H9 (cell line): ENCODE data around the gene ZNF618. TPM values are rescaled to one million over a fixed set of nuclear protein-coding genes. Genes with fewer than 3 reads are reported as not detected.

Experiments
- DNase-seq: peaks from one replicate; pipeline ENCODE4 v3.0.0-alpha.2; 2017
- H2AFZ ChIP-seq: one replicate; pipeline ENCODE4 v1.6.1; 2013; ENCODE audit warnings: mild to moderate bottlenecking, low read length, control low read depth, moderate library complexity
- H2AK5ac ChIP-seq: 2 replicates; pipeline ENCODE4 v1.6.1; 2013; ENCODE audit warnings: low read length, control low read depth, mixed read lengths; ENCODE audit not compliant: insufficient read length
- H2BK120ac ChIP-seq: one replicate; pipeline ENCODE4 v1.6.1; 2013; ENCODE audit warnings: low read depth, mild to moderate bottlenecking, low read length, control low read depth, inconsistent platforms; ENCODE audit not compliant: poor library complexity, severe bottlenecking
- H2BK12ac ChIP-seq: 2 replicates; pipeline ENCODE4 v1.6.1; 2013; ENCODE audit warnings: low read length, control low read depth, mixed read lengths, low read depth; ENCODE audit not compliant: insufficient read length
- H2BK15ac ChIP-seq: 2 replicates; pipeline ENCODE4 v1.6.1; 2013; ENCODE audit warnings: low read depth, low read length, control low read depth
- H2BK20ac ChIP-seq: one replicate; pipeline ENCODE4 v1.6.1; 2013; ENCODE audit warnings: low read depth, mild to moderate bottlenecking, low read length, control low read depth, inconsistent platforms; ENCODE audit not compliant: poor library complexity, severe bottlenecking
- H2BK5ac ChIP-seq: 2 replicates; pipeline ENCODE4 v1.6.1; 2013; ENCODE audit warnings: low read length, control low read depth, mixed read lengths; ENCODE audit not compliant: insufficient read length
- H3K14ac ChIP-seq: 2 replicates; pipeline ENCODE4 v1.6.1; 2013; ENCODE audit warnings: low read length, control low read depth; ENCODE audit not compliant: insufficient read depth
- H3K18ac ChIP-seq: 2 replicates; pipeline ENCODE4 v1.6.1; 2013; ENCODE audit warnings: low read depth, mild to moderate bottlenecking, mixed read lengths, low read length, control low read depth; ENCODE audit not compliant: insufficient read length
- H3K23ac ChIP-seq: 2 replicates; pipeline ENCODE4 v1.6.1; 2013; ENCODE audit warnings: low read length, control low read depth, mixed read lengths, low read depth; ENCODE audit not compliant: insufficient read length
- H3K23me2 ChIP-seq: 2 replicates; pipeline ENCODE4 v1.6.1; 2013; ENCODE audit warnings: low read depth, mild to moderate bottlenecking, mixed read lengths, low read length, control low read depth; ENCODE audit not compliant: insufficient read length, poor library complexity, severe bottlenecking
- H3K27ac ChIP-seq: 2 replicates; pipeline ENCODE4 v1.5.1; 2013; ENCODE audit warnings: low read length, control low read depth, mixed read lengths, low read depth; ENCODE audit not compliant: insufficient read length
- H3K27me3 ChIP-seq: 2 replicates; pipeline ENCODE4 v1.6.1; 2013; ENCODE audit warnings: low read length, control low read depth, inconsistent platforms; ENCODE audit not compliant: insufficient read depth
- H3K4ac ChIP-seq: 2 replicates; pipeline ENCODE4 v1.6.1; 2013; ENCODE audit warnings: low read depth, mild to moderate bottlenecking, control low read depth, inconsistent platforms, low read length, moderate library complexity
- H3K4me1 ChIP-seq: 2 replicates; pipeline ENCODE4 v1.6.1; 2013; ENCODE audit warnings: low read length, control low read depth, inconsistent platforms; ENCODE audit not compliant: insufficient read depth
- H3K4me2 ChIP-seq: 2 replicates; pipeline ENCODE4 v1.6.1; 2013; ENCODE audit warnings: low read length, control low read depth, mixed read lengths; ENCODE audit not compliant: insufficient read length, insufficient read depth
- H3K56ac ChIP-seq: 2 replicates; pipeline ENCODE4 v1.6.1; 2013; ENCODE audit warnings: low read depth, mild to moderate bottlenecking, mixed read lengths, low read length, control low read depth; ENCODE audit not compliant: insufficient read length
- H3K79me1 ChIP-seq: 2 replicates; pipeline ENCODE4 v1.6.1; 2013; ENCODE audit warnings: low read depth, mild to moderate bottlenecking, moderate library complexity, low read length, control low read depth, inconsistent platforms; ENCODE audit not compliant: insufficient read depth, poor library complexity, severe bottlenecking
- H3K79me2 ChIP-seq: 2 replicates; pipeline ENCODE4 v1.6.1; 2013; ENCODE audit warnings: low read length, control low read depth, inconsistent platforms; ENCODE audit not compliant: insufficient read depth
- H3K9ac ChIP-seq: 2 replicates; pipeline ENCODE4 v1.6.1; 2013; ENCODE audit warnings: low read length, control low read depth, mixed read lengths; ENCODE audit not compliant: insufficient read length; ENCODE audit errors: extremely low read depth
- H3K9me3 ChIP-seq: one replicate; pipeline ENCODE4 v1.6.1; 2013; ENCODE audit warnings: low read depth, low read length, inconsistent platforms; ENCODE audit not compliant: control insufficient read depth
- H3T11ph ChIP-seq: one replicate; pipeline ENCODE4 v1.6.1; 2013; ENCODE audit warnings: mild to moderate bottlenecking, low read length, control low read depth, inconsistent platforms
- H4K20me1 ChIP-seq: one replicate; pipeline ENCODE4 v1.6.1; 2013; ENCODE audit not compliant: control insufficient read depth, insufficient read length, insufficient read depth
- H4K5ac ChIP-seq: 2 replicates; pipeline ENCODE4 v1.6.1; 2013; ENCODE audit warnings: low read depth, mild to moderate bottlenecking, mixed read lengths, low read length, control low read depth; ENCODE audit not compliant: insufficient read length
- H4K8ac ChIP-seq: replicated peaks from 2 replicates; pipeline ENCODE4 v1.6.1; 2013; ENCODE audit warnings: low read length, control low read depth, mixed read lengths, low read depth; ENCODE audit not compliant: insufficient read length
- H4K91ac ChIP-seq: 2 replicates; pipeline ENCODE4 v1.6.1; 2013; ENCODE audit warnings: low read depth, mild to moderate bottlenecking, moderate library complexity, mixed read lengths, low read length, control low read depth; ENCODE audit not compliant: insufficient read length
- H3K27ac Mint-ChIP-seq, 3 experiments: 2 replicates in 2 of 3; 3 replicates in 1 of 3; pipeline ENCODE4 v1.8.0; 2020 to 2021; ENCODE audit warnings: mixed read lengths in 3 of 3, mild to moderate bottlenecking in 1 of 3, moderate library complexity in 1 of 3
- H3K27me3 Mint-ChIP-seq: 2 replicates; pipeline ENCODE4 v1.8.0; 2021; ENCODE audit warnings: low read depth, mild to moderate bottlenecking, moderate library complexity, mixed read lengths
- H3K36me3 Mint-ChIP-seq, 3 experiments: 2 replicates in 2 of 3; 3 replicates in 1 of 3; pipeline ENCODE4 v1.8.0; 2020 to 2021; ENCODE audit warnings: low read depth in 3 of 3, mixed read lengths in 3 of 3; ENCODE audit not compliant: insufficient read depth in 1 of 3
- H3K4me1 Mint-ChIP-seq, 2 experiments: 2 replicates each; pipeline ENCODE4 v1.8.0; 2020; ENCODE audit warnings: mixed read lengths in 2 of 2
- H3K4me3 Mint-ChIP-seq, 2 experiments: 2 replicates in 1 of 2; 3 replicates in 1 of 2; pipeline ENCODE4 v1.8.0; 2020 to 2021; ENCODE audit warnings: mild to moderate bottlenecking in 2 of 2, mixed read lengths in 2 of 2, moderate library complexity in 1 of 2
- H3K9me3 Mint-ChIP-seq, 2 experiments: 2 replicates in 1 of 2; 3 replicates in 1 of 2; pipeline ENCODE4 v1.8.0; 2020; ENCODE audit warnings: mild to moderate bottlenecking in 2 of 2, mixed read lengths in 2 of 2, moderate library complexity in 1 of 2
- WGBS: extraction: QIAGEN DNeasy Blood & Tissue Kit; methylation state at CpG from one replicate; pipeline ENCODE4 v1.1.7; 2013; ENCODE audit warnings: missing lambda C conversion rate, low lambda C conversion rate, mixed read lengths; ENCODE audit not compliant: insufficient read length; ENCODE audit errors: extremely low coverage; 5-methylcytosine and 5-hydroxymethylcytosine counted together
- total RNA-seq: library from RNA; stranded (reverse); gene quantifications from 2 replicates; pipeline ENCODE4 v1.2.1, GENCODE V29; 2021
- TF ChIP-seq, protein P1 (sequence below): fragments of 200-600 bp; sonication (generic); conservative IDR thresholded peaks from 3 replicates; pipeline ENCODE4 v1.8.0; 2021; ENCODE audit warnings: antibody characterized with exemption, mild to moderate bottlenecking

Gene ZNF618
- total RNA-seq, 1 experiment from 2014 or later: 13.6 TPM

DNA sequence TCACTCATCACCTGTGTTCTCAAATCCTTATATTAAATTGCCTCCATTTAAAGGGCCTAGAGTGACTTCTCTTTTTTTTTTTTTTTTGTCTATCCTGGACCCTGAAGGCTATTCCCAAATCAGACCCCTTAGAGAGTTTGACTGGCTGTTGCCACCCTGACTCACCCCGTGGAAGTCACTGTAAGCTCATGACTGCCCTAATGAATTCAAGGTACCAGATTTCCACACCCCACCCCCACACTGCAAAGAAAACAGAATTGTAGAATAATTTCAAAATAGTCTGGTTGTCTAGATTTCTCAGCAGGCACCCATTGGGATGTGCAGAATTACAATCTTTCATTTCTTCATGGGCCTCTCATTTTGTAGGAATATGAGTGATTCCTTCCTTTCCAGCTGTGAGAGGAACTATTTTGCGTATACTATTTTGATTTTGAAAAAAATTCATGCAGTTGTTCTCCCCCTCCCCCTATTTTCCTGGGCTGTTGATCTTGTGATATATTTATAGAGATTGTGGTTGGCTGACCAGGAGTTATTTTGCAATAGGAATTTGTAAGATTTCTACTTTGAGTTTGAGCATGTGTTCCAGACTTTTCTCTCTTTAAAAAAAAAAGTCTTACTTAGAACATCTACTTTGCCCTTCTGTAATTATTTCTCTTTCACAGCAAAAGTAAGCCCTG, 79.1 kb downstream of the ZNF618 start:
- TF ChIP-seq, protein P1, sequence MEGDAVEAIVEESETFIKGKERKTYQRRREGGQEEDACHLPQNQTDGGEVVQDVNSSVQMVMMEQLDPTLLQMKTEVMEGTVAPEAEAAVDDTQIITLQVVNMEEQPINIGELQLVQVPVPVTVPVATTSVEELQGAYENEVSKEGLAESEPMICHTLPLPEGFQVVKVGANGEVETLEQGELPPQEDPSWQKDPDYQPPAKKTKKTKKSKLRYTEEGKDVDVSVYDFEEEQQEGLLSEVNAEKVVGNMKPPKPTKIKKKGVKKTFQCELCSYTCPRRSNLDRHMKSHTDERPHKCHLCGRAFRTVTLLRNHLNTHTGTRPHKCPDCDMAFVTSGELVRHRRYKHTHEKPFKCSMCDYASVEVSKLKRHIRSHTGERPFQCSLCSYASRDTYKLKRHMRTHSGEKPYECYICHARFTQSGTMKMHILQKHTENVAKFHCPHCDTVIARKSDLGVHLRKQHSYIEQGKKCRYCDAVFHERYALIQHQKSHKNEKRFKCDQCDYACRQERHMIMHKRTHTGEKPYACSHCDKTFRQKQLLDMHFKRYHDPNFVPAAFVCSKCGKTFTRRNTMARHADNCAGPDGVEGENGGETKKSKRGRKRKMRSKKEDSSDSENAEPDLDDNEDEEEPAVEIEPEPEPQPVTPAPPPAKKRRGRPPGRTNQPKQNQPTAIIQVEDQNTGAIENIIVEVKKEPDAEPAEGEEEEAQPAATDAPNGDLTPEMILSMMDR: no peak
- Mint-ChIP-seq H3K9me3 (no peaks in the 10 kb centered on the region), H3K36me3 (peaks cover 0 to 3% (median 0%) of the 10 kb centered on the region in 3 experiments; a peak in 2 of 7 replicates), H3K4me1 (peaks cover 7 to 15% of the 10 kb centered on the region in 2 experiments), H3K27ac (no peak overlapping the region), H3K4me3 (no peak overlapping the region), H3K27me3 (no peaks in the 10 kb centered on the region)
- H3K27ac ChIP-seq: no peak overlapping the region
- H4K91ac ChIP-seq: no peak overlapping the region
- WGBS: no CpG with 5 or more reads among the region's 2 CpGs
- no peak overlapping the region for H2AK5ac ChIP-seq
- no peaks in the 10 kb centered on the region for H4K20me1 ChIP-seq
- no peaks in the 10 kb centered on the region; the same call in 1 of the 2 replicates for H3K4me1 ChIP-seq
- no peak overlapping the region for H3T11ph ChIP-seq
- H3K79me2 ChIP-seq: no peaks in the 10 kb centered on the region
- H3K4ac ChIP-seq: no peak overlapping the region
- no peak overlapping the region for H2BK5ac ChIP-seq
- no peak overlapping the region for H3K56ac ChIP-seq
- H2AFZ ChIP-seq: no peak overlapping the region
- no peaks in the 10 kb centered on the region for H3K27me3 ChIP-seq
- H2BK20ac ChIP-seq: no peak overlapping the region
- no peak overlapping the region for H2BK120ac ChIP-seq
- H3K4me2 ChIP-seq: no peak overlapping the region
- no peaks in the 10 kb centered on the region for H3K23me2 ChIP-seq
- no peaks in the 10 kb centered on the region for H3K9me3 ChIP-seq
- H4K5ac ChIP-seq: no peak overlapping the region
- no peak overlapping the region for H3K14ac ChIP-seq
- H3K18ac ChIP-seq: no peak overlapping the region
- no peak overlapping the region for H3K9ac ChIP-seq
- no peak for DNase-seq
- H2BK15ac ChIP-seq: no peak overlapping the region
- H2BK12ac ChIP-seq: no peak overlapping the region
- H3K23ac ChIP-seq: no peak overlapping the region
- H4K8ac ChIP-seq: no peak overlapping the region
- no peaks in the 10 kb centered on the region for H3K79me1 ChIP-seq
